ENCODE results near the gene CASP14.
"Not testable (repeated sequence)": the region's sequence is repeated elsewhere in the genome, so short reads cannot be mapped to it uniquely, and the experiment has no call there.

CASP14 gene

GRCh38 chr19:15014579-15014978 lies 34.7 kb upstream of the CASP14 start:
- Histone ChIP-seq H3K9ac (ENCODE audit: low read depth, low read length) (no peak overlapping the region), H3K79me2 (ENCODE audit: insufficient read depth, low read length) (no peaks in the 10 kb centered on the region), H3K4me3 (ENCODE audit: low read depth in 1 of 2, low read length in 2 of 2) (no peak overlapping the region), H3K36me3 (ENCODE audit: insufficient read depth, low read length) (no peaks in the 10 kb centered on the region), H3K27me3 (ENCODE audit: insufficient read depth, low read length, poor library complexity) (no peaks in the 10 kb centered on the region), H3K27ac (ENCODE audit: low read length) (no peak overlapping the region), H3K4me1 (ENCODE audit: insufficient read depth, low read length) (no peaks in the 10 kb centered on the region), H4K20me1 (ENCODE audit: insufficient read depth, low read length) (no peaks in the 10 kb centered on the region; the same call in 1 of the 2 replicates), H2AFZ (ENCODE audit: low read depth, low read length) (no peak overlapping the region), H3K4me2 (ENCODE audit: insufficient read depth, low read length) (no peak overlapping the region), H3K9me3 (ENCODE audit: insufficient read depth, low read length, severe bottlenecking) (no peaks in the 10 kb centered on the region)
- ATAC-seq (ENCODE audit: insufficient read depth, low read depth) (no peak), DNase-seq (peak; percentile 21)
- no peak for TF ChIP-seq CTCF (IDR thresholded peaks at IDR 0.05; ENCODE audit: borderline replicate concordance, extremely low read depth, low read length, poor library complexity, severe bottlenecking)
- TF ChIP-seq EZH2 (IDR thresholded peaks at IDR 0.05; ENCODE audit: borderline replicate concordance, low read depth, low read length, severe bottlenecking): no peak

- TF ChIP-seq CTCF (IDR thresholded peaks at IDR 0.05; ENCODE audit: borderline replicate concordance, extremely low read depth, low read length, poor library complexity, severe bottlenecking): no peak
- no peak for TF ChIP-seq EZH2 (IDR thresholded peaks at IDR 0.05; ENCODE audit: borderline replicate concordance, low read depth, low read length, severe bottlenecking)
- no peak for ATAC-seq (ENCODE audit: insufficient read depth, low read depth)
These were observed 33.2 kb upstream of the CASP14 start for GRCh38 chr19:15015946-15016542.

GRCh38 chr19:15018836-15019235 lies 30.4 kb upstream of the CASP14 start:
- not testable (repeated sequence) for ATAC-seq (ENCODE audit: insufficient read depth, low read depth); H3K27ac ChIP-seq (ENCODE audit: low read length); H2AFZ ChIP-seq (ENCODE audit: low read depth, low read length); H3K36me3 ChIP-seq (ENCODE audit: insufficient read depth, low read length); H3K79me2 ChIP-seq (ENCODE audit: insufficient read depth, low read length); H3K4me1 ChIP-seq (ENCODE audit: insufficient read depth, low read length); H3K4me2 ChIP-seq (ENCODE audit: insufficient read depth, low read length); H3K9me3 ChIP-seq (ENCODE audit: insufficient read depth, low read length, severe bottlenecking); H3K27me3 ChIP-seq (ENCODE audit: insufficient read depth, low read length, poor library complexity); H3K9ac ChIP-seq (ENCODE audit: low read depth, low read length); DNase-seq; H4K20me1 ChIP-seq (ENCODE audit: insufficient read depth, low read length); H3K4me3 ChIP-seq (ENCODE audit: low read depth in 1 of 2, low read length in 2 of 2)

More at GRCh38 chr19:15015946-15016542, 33.2 kb upstream of the CASP14 start:
- Histone ChIP-seq H3K27me3 (ENCODE audit: insufficient read depth, low read length, poor library complexity) (no peaks in the 10 kb centered on the region), H2AFZ (ENCODE audit: low read depth, low read length) (no peak overlapping the region), H3K9ac (ENCODE audit: low read depth, low read length) (no peak overlapping the region), H3K9me3 (ENCODE audit: insufficient read depth, low read length, severe bottlenecking) (no peaks in the 10 kb centered on the region), H3K4me3 (ENCODE audit: low read depth in 1 of 2, low read length in 2 of 2) (no peak overlapping the region), H3K4me2 (ENCODE audit: insufficient read depth, low read length) (no peak overlapping the region), H3K36me3 (ENCODE audit: insufficient read depth, low read length) (no peaks in the 10 kb centered on the region), H3K4me1 (ENCODE audit: insufficient read depth, low read length) (no peaks in the 10 kb centered on the region), H3K79me2 (ENCODE audit: insufficient read depth, low read length) (no peaks in the 10 kb centered on the region), H3K27ac (ENCODE audit: low read length) (no peak overlapping the region), H4K20me1 (ENCODE audit: insufficient read depth, low read length) (no peaks in the 10 kb centered on the region; the same call in 1 of the 2 replicates)
- peak; percentile 28 for DNase-seq

- Histone ChIP-seq H3K79me2 (ENCODE audit: insufficient read depth, low read length) (no peaks in the 10 kb centered on the region), H3K27ac (ENCODE audit: low read length) (no peak overlapping the region), H3K9me3 (ENCODE audit: insufficient read depth, low read length, severe bottlenecking) (no peaks in the 10 kb centered on the region), H4K20me1 (ENCODE audit: insufficient read depth, low read length) (no peaks in the 10 kb centered on the region; the same call in 1 of the 2 replicates), H3K9ac (ENCODE audit: low read depth, low read length) (no peak overlapping the region), H3K4me1 (ENCODE audit: insufficient read depth, low read length) (no peaks in the 10 kb centered on the region), H3K27me3 (ENCODE audit: insufficient read depth, low read length, poor library complexity) (peaks cover 7% of the 10 kb centered on the region), H3K4me2 (ENCODE audit: insufficient read depth, low read length) (no peak overlapping the region), H3K4me3 (ENCODE audit: low read depth in 1 of 2, low read length in 2 of 2) (no peak overlapping the region), H2AFZ (ENCODE audit: low read depth, low read length) (no peak overlapping the region), H3K36me3 (ENCODE audit: insufficient read depth, low read length) (no peaks in the 10 kb centered on the region)
- DNase-seq: no peak
- TF ChIP-seq EZH2 (IDR thresholded peaks at IDR 0.05; ENCODE audit: borderline replicate concordance, low read depth, low read length, severe bottlenecking): no peak
- no peak for TF ChIP-seq CTCF (IDR thresholded peaks at IDR 0.05; ENCODE audit: borderline replicate concordance, extremely low read depth, low read length, poor library complexity, severe bottlenecking)
- no peak for ATAC-seq (ENCODE audit: insufficient read depth, low read depth)
These were observed 27.8 kb upstream of the CASP14 start for GRCh38 chr19:15021286-15022007.
